ENCODE measurements around the gene INHBA.

The INHBA gene

DNA sequence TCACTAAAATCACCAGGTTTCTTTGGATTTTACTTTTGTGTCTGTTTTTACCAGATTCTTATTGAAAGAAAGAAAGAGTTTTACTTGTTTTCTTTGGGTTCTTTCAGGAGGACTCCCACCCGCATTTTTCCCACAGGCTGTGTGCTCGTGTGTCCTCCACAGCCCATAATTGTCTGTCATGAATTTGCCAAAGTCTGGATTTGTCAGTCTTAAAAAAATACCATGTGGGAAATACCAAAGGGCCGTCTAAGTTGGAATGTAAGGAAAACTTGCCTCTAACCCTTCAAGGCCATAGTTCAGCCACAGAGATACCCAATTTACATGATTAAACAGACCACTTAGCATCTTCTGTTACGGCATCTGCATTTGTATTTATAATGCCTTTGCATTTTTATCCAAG is 41.3 kb upstream of the INHBA start:
- no peak overlapping the region for H3K18ac ChIP-seq (ENCODE audit: low read length)
- H3K4me2 ChIP-seq (ENCODE audit: low read length): no peak overlapping the region
- H4K5ac ChIP-seq (ENCODE audit: low read length): no peak overlapping the region
- H3K56ac ChIP-seq (ENCODE audit: low read length): no peak overlapping the region
- DNase-seq: no peak
- H3K27ac ChIP-seq (ENCODE audit: low read depth, low read length): no peak overlapping the region
- H3K9ac ChIP-seq (ENCODE audit: low read length): no peak overlapping the region
- no peak overlapping the region for H2BK15ac ChIP-seq (replicated peaks; ENCODE audit: low read depth)
- H3K4ac ChIP-seq (ENCODE audit: low read depth, low read length): no peak overlapping the region
- H3K79me2 ChIP-seq (ENCODE audit: control insufficient read depth, insufficient read depth, low read length): no peaks in the 10 kb centered on the region
- H2AK5ac ChIP-seq (ENCODE audit: low read length): no peak overlapping the region
- no peaks in the 10 kb centered on the region for H3K27me3 ChIP-seq (ENCODE audit: insufficient read depth, low read length, poor library complexity)
- no peak overlapping the region for H2BK5ac ChIP-seq (ENCODE audit: low read length)
- H3K36me3 ChIP-seq (ENCODE audit: control insufficient read depth, insufficient read depth, low read length): no peaks in the 10 kb centered on the region
- no peak overlapping the region for H3K4me3 ChIP-seq (ENCODE audit: low read length)
- no peaks in the 10 kb centered on the region for H3K4me1 ChIP-seq (ENCODE audit: control insufficient read depth, low read depth, low read length)
- no peaks in the 10 kb centered on the region for H3K79me1 ChIP-seq (ENCODE audit: low read length)
- WGBS (ENCODE audit: extremely low coverage, insufficient coverage, low lambda C conversion rate): no CpG with 5 or more reads among the region's 4 CpGs
- H4K8ac ChIP-seq (ENCODE audit: low read depth, low read length): no peak overlapping the region
- no peak overlapping the region for H3K23ac ChIP-seq (ENCODE audit: low read length)
- H2BK120ac ChIP-seq (ENCODE audit: low read depth, low read length): no peak overlapping the region

DNA sequence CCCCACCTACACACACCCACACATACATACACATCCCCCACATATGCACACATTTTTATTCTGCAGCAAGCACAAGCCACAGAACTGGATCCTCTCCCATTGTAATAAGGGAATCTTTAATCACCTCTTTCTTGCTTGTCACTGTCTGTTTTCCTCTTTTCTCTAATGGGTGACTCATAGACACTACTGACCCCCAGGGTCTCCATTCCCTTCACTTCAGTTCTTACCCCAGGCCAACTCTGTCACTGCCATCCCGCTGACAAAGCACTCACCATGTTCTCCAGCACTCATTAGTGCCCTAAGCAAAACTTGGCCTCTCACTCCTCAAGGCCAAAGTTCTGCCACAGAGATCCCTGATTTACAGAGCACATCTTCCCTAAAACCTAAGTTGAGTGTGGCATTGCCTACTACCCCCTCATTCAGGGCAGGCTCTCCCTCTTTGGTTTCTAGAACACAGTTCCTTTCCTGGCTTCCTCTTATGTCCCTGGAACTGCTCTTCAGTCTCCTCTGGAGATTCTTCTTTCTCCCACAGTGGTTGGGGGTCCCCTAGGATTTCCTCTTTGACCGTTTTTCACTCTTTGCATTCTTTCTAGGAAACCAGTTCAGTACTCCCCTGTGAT is 39.6 kb upstream of the INHBA start:
- Histone ChIP-seq H3K79me2 (ENCODE audit: control insufficient read depth, insufficient read depth, low read length) (no peaks in the 10 kb centered on the region), H3K4me3 (ENCODE audit: low read length) (no peak overlapping the region), H3K27me3 (ENCODE audit: insufficient read depth, low read length, poor library complexity) (no peaks in the 10 kb centered on the region), H4K8ac (ENCODE audit: low read depth, low read length) (no peak overlapping the region), H3K4me1 (ENCODE audit: control insufficient read depth, low read depth, low read length) (no peaks in the 10 kb centered on the region), H3K27ac (ENCODE audit: low read depth, low read length) (no peak overlapping the region), H3K23ac (ENCODE audit: low read length) (no peak overlapping the region), H2BK15ac (replicated peaks; ENCODE audit: low read depth) (no peak overlapping the region), H2AK5ac (ENCODE audit: low read length) (no peak overlapping the region), H2BK5ac (ENCODE audit: low read length) (no peak overlapping the region), H3K36me3 (ENCODE audit: control insufficient read depth, insufficient read depth, low read length) (no peaks in the 10 kb centered on the region), H3K56ac (ENCODE audit: low read length) (no peak overlapping the region), H3K9ac (ENCODE audit: low read length) (no peak overlapping the region), H3K18ac (ENCODE audit: low read length) (no peak overlapping the region), H4K5ac (ENCODE audit: low read length) (no peak overlapping the region), H3K4ac (ENCODE audit: low read depth, low read length) (no peak overlapping the region), H2BK120ac (ENCODE audit: low read depth, low read length) (no peak overlapping the region), H3K4me2 (ENCODE audit: low read length) (no peak overlapping the region), H3K79me1 (ENCODE audit: low read length) (no peaks in the 10 kb centered on the region)
- WGBS (ENCODE audit: extremely low coverage, insufficient coverage, low lambda C conversion rate): no CpG with 5 or more reads among the region's 2 CpGs
- DNase-seq: no peak

DNA sequence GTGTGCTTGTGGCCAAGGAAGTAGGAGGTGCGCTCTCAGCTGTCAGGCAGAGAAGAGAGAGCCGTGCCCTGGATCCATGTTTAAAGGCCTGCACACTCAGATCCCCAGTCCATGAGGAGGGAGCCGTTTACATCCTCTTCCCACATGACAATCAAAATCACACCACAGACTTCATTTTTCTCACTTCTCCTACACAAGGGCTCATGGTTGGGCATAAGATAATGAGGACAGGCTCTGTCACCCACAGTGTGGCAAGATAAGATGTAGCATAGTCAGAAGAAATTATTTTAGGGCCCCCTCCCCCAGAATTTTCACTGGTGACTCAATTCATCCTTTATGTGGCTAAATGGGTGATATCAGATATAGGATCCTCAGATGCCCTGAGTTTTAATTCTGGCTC is 35.9 kb upstream of the INHBA start:
- Histone ChIP-seq H3K9ac (ENCODE audit: low read length) (no peak overlapping the region), H3K4ac (ENCODE audit: low read depth, low read length) (no peak overlapping the region), H3K23ac (ENCODE audit: low read length) (no peak overlapping the region), H2AK5ac (ENCODE audit: low read length) (no peak overlapping the region), H2BK5ac (ENCODE audit: low read length) (no peak overlapping the region), H3K4me3 (ENCODE audit: low read length) (no peak overlapping the region), H3K18ac (ENCODE audit: low read length) (no peak overlapping the region), H3K79me2 (ENCODE audit: control insufficient read depth, insufficient read depth, low read length) (no peaks in the 10 kb centered on the region), H2BK120ac (ENCODE audit: low read depth, low read length) (no peak overlapping the region), H3K36me3 (ENCODE audit: control insufficient read depth, insufficient read depth, low read length) (no peaks in the 10 kb centered on the region), H3K79me1 (ENCODE audit: low read length) (no peaks in the 10 kb centered on the region), H3K27ac (ENCODE audit: low read depth, low read length) (no peak overlapping the region), H4K8ac (ENCODE audit: low read depth, low read length) (no peak overlapping the region), H2BK15ac (replicated peaks; ENCODE audit: low read depth) (no peak overlapping the region), H3K4me1 (ENCODE audit: control insufficient read depth, low read depth, low read length) (no peaks in the 10 kb centered on the region), H3K4me2 (ENCODE audit: low read length) (no peak overlapping the region), H3K27me3 (ENCODE audit: insufficient read depth, low read length, poor library complexity) (no peaks in the 10 kb centered on the region), H3K56ac (ENCODE audit: low read length) (no peak overlapping the region), H4K5ac (ENCODE audit: low read length) (no peak overlapping the region)
- DNase-seq: no peak
- WGBS (ENCODE audit: extremely low coverage, insufficient coverage, low lambda C conversion rate): no CpG with 5 or more reads among the region's 3 CpGs

DNA sequence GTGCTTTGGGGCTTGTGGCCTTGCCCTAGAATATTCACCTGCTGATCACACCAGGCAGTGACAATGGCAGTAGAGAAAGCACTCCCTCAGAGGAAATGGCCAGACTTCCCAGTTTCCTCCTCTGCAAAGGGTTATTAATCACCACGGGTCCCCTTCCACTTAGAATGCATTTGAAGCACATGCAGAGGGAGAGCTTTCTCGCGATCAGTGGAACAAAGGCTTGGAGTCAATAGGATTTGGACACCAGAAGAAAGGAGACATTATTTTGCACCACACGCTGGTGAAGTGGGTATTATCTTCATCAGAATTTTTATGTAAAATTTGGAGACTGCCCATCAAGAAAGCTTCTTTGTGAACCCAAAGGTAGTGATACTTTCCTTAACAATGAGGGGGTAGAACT is 35.4 kb upstream of the INHBA start:
- Histone ChIP-seq H2BK120ac (ENCODE audit: low read depth, low read length) (no peak overlapping the region), H3K4me1 (ENCODE audit: control insufficient read depth, low read depth, low read length) (no peaks in the 10 kb centered on the region), H3K56ac (ENCODE audit: low read length) (no peak overlapping the region), H2BK5ac (ENCODE audit: low read length) (no peak overlapping the region), H3K27ac (ENCODE audit: low read depth, low read length) (no peak overlapping the region), H3K4me3 (ENCODE audit: low read length) (no peak overlapping the region), H3K23ac (ENCODE audit: low read length) (no peak overlapping the region), H2BK15ac (replicated peaks; ENCODE audit: low read depth) (no peak overlapping the region), H3K4ac (ENCODE audit: low read depth, low read length) (no peak overlapping the region), H3K9ac (ENCODE audit: low read length) (no peak overlapping the region), H4K5ac (ENCODE audit: low read length) (no peak overlapping the region), H2AK5ac (ENCODE audit: low read length) (no peak overlapping the region), H4K8ac (ENCODE audit: low read depth, low read length) (no peak overlapping the region), H3K18ac (ENCODE audit: low read length) (no peak overlapping the region), H3K79me2 (ENCODE audit: control insufficient read depth, insufficient read depth, low read length) (no peaks in the 10 kb centered on the region), H3K27me3 (ENCODE audit: insufficient read depth, low read length, poor library complexity) (no peaks in the 10 kb centered on the region), H3K36me3 (ENCODE audit: control insufficient read depth, insufficient read depth, low read length) (no peaks in the 10 kb centered on the region), H3K79me1 (ENCODE audit: low read length) (no peaks in the 10 kb centered on the region), H3K4me2 (ENCODE audit: low read length) (no peak overlapping the region)
- no CpG with 5 or more reads among the region's 4 CpGs for WGBS (ENCODE audit: extremely low coverage, insufficient coverage, low lambda C conversion rate)
- no peak for DNase-seq

DNA sequence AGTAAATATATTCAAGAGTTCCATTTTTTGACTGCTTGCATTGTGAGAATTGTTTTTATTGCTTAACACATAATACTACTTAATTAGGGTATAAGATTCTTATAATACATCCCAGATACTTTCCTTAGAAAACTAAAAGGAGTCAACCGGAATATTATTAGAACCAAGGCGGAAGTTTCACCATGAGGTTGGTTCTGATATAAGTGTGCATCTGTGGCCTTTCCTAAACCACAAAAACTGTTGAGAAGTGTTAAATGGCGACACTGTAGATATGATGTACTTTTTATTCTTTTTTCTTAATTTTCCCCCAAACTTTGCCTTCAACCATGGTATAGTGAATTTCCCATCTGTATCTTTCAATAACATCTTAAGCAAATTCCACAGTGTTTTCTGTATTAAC is 32.3 kb upstream of the INHBA start:
- Histone ChIP-seq H3K4me2 (ENCODE audit: low read length) (no peak overlapping the region), H3K79me2 (ENCODE audit: control insufficient read depth, insufficient read depth, low read length) (no peaks in the 10 kb centered on the region), H3K23ac (ENCODE audit: low read length) (no peak overlapping the region), H3K9ac (ENCODE audit: low read length) (no peak overlapping the region), H3K18ac (ENCODE audit: low read length) (no peak overlapping the region), H3K56ac (ENCODE audit: low read length) (no peak overlapping the region), H3K4me1 (ENCODE audit: control insufficient read depth, low read depth, low read length) (no peaks in the 10 kb centered on the region), H2AK5ac (ENCODE audit: low read length) (no peak overlapping the region), H3K36me3 (ENCODE audit: control insufficient read depth, insufficient read depth, low read length) (no peaks in the 10 kb centered on the region), H4K8ac (ENCODE audit: low read depth, low read length) (no peak overlapping the region), H3K4ac (ENCODE audit: low read depth, low read length) (no peak overlapping the region), H3K27me3 (ENCODE audit: insufficient read depth, low read length, poor library complexity) (no peaks in the 10 kb centered on the region), H4K5ac (ENCODE audit: low read length) (no peak overlapping the region), H3K4me3 (ENCODE audit: low read length) (no peak overlapping the region), H3K27ac (ENCODE audit: low read depth, low read length) (no peak overlapping the region), H2BK15ac (replicated peaks; ENCODE audit: low read depth) (no peak overlapping the region), H2BK5ac (ENCODE audit: low read length) (no peak overlapping the region), H3K79me1 (ENCODE audit: low read length) (no peaks in the 10 kb centered on the region), H2BK120ac (ENCODE audit: low read depth, low read length) (no peak overlapping the region)
- no peak for DNase-seq
- WGBS (ENCODE audit: extremely low coverage, insufficient coverage, low lambda C conversion rate): no CpG with 5 or more reads among the region's 3 CpGs

DNA sequence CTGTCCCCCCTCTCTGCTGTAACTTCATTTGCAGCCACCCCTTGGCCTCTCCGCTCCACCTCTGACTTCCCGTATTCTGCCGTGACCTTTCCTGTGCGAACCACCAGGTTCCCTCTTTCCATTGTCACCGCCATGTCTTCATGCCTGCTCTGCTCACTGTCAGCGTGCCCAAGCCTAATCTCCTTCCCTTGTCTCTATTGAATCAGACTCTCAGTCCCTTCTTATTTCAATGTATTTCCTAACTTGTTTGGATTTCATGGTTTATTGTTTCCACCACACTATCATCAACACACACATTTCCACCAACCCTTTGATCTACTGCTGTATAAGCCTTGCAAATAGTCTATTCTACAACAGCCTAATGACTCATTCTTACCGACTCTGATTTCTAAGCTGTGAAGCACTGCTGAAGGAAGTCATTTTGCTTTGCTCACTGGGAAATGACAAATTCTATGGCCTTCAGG is 30.0 kb upstream of the INHBA start:
- Histone ChIP-seq H3K9ac (ENCODE audit: low read length) (no peak overlapping the region), H2BK5ac (ENCODE audit: low read length) (no peak overlapping the region), H3K18ac (ENCODE audit: low read length) (no peak overlapping the region), H4K5ac (ENCODE audit: low read length) (no peak overlapping the region), H2BK15ac (replicated peaks; ENCODE audit: low read depth) (no peak overlapping the region), H3K23ac (ENCODE audit: low read length) (no peak overlapping the region), H3K56ac (ENCODE audit: low read length) (no peak overlapping the region), H2AK5ac (ENCODE audit: low read length) (no peak overlapping the region), H2BK120ac (ENCODE audit: low read depth, low read length) (no peak overlapping the region), H4K8ac (ENCODE audit: low read depth, low read length) (no peak overlapping the region), H3K4me2 (ENCODE audit: low read length) (no peak overlapping the region), H3K27me3 (ENCODE audit: insufficient read depth, low read length, poor library complexity) (no peaks in the 10 kb centered on the region), H3K36me3 (ENCODE audit: control insufficient read depth, insufficient read depth, low read length) (no peaks in the 10 kb centered on the region), H3K4me1 (ENCODE audit: control insufficient read depth, low read depth, low read length) (no peaks in the 10 kb centered on the region), H3K79me2 (ENCODE audit: control insufficient read depth, insufficient read depth, low read length) (no peaks in the 10 kb centered on the region), H3K4me3 (ENCODE audit: low read length) (no peak overlapping the region), H3K27ac (ENCODE audit: low read depth, low read length) (no peak overlapping the region), H3K4ac (ENCODE audit: low read depth, low read length) (no peak overlapping the region), H3K79me1 (ENCODE audit: low read length) (no peaks in the 10 kb centered on the region)
- no CpG with 5 or more reads among the region's 7 CpGs for WGBS (ENCODE audit: extremely low coverage, insufficient coverage, low lambda C conversion rate)
- DNase-seq: no peak

Measured in mesendoderm (in vitro differentiated cells).